HepG2 (cell line): Measurements from ENCODE around the gene IFIT2. TPM values are rescaled to one million over a fixed set of nuclear protein-coding genes. Genes with fewer than 3 reads are reported as not detected.
A peak's percentile ranks its signal among the peaks of the same experiment; 100 is the strongest.

Experiments used
- ARID2 ChIP-seq: sonication (generic); formaldehyde crosslinking; IDR thresholded peaks from 2 replicates; pipeline ENCODE4 v1.8.1; 2022; ENCODE audit warnings: mild to moderate bottlenecking, missing genetic modification reagents, borderline replicate concordance
- BCL6 ChIP-seq: IDR thresholded peaks from 2 replicates; pipeline ENCODE4 v1.6.1; 2016; ENCODE audit warnings: missing genetic modification reagents, missing compliant biosample characterization
- GMEB2 ChIP-seq: IDR thresholded peaks from 2 replicates; pipeline ENCODE4 v1.6.1; 2016; ENCODE audit warnings: missing biosample characterization, missing genetic modification reagents, low read depth
- GTF2F1 ChIP-seq: fragments of 150-350 bp; IDR thresholded peaks from 2 replicates; pipeline ENCODE4 v1.6.1; 2014; ENCODE audit warnings: low read length
- MAFG ChIP-seq: sonication (generic); formaldehyde crosslinking; IDR thresholded peaks from 2 replicates; pipeline ENCODE4 v1.5.1; 2020; ENCODE audit warnings: mild to moderate bottlenecking, missing genetic modification reagents
- MXI1 ChIP-seq: IDR thresholded peaks from 3 replicates; pipeline ENCODE4 v1.6.1; 2012; ENCODE audit warnings: low read depth, low read length, inconsistent platforms, borderline replicate concordance
- PLRG1 ChIP-seq: fragments of 450-650 bp; conservative IDR thresholded peaks from 2 replicates; pipeline ENCODE4 v1.6.1; 2016
- PRPF4 ChIP-seq: fragments of 200-400 bp; formaldehyde crosslinking; IDR thresholded peaks from 2 replicates; pipeline ENCODE4 v1.6.1; 2016; ENCODE audit warnings: low read length, low read depth; ENCODE audit not compliant: poor library complexity, severe bottlenecking
- REL ChIP-seq: sonication (generic); formaldehyde crosslinking; conservative IDR thresholded peaks from 2 replicates; pipeline ENCODE4 v1.8.0; 2022; ENCODE audit warnings: mild to moderate bottlenecking, missing genetic modification reagents, moderate library complexity
- RXRB ChIP-seq: IDR thresholded peaks from 2 replicates; pipeline ENCODE4 v1.6.1; 2016; ENCODE audit warnings: borderline replicate concordance, missing genetic modification reagents, missing compliant biosample characterization
- SATB2 ChIP-seq: sonication (generic); formaldehyde crosslinking; IDR thresholded peaks from 2 replicates; pipeline ENCODE4 v1.5.0; 2020; ENCODE audit warnings: missing genetic modification reagents
- SMC3 ChIP-seq: IDR thresholded peaks from 2 replicates; pipeline ENCODE4 v1.6.1; 2011; ENCODE audit warnings: low read length, improper control_type of control experiment
- TFDP1 ChIP-seq: IDR thresholded peaks from 2 replicates; pipeline ENCODE4 v1.6.1; 2016; ENCODE audit warnings: missing compliant biosample characterization, missing genetic modification reagents, borderline replicate concordance
- XRCC5 ChIP-seq: fragments of 200-400 bp; formaldehyde crosslinking; optimal IDR thresholded peaks from 2 replicates; pipeline ENCODE3; 2017; ENCODE audit warnings: mild to moderate bottlenecking, low read length
- ZFP37 ChIP-seq: sonication (generic); formaldehyde crosslinking; IDR thresholded peaks from 2 replicates; pipeline ENCODE4 v1.4.0; 2020; ENCODE audit warnings: missing genetic modification reagents, borderline replicate concordance
- ZNF646 ChIP-seq: sonication (generic); formaldehyde crosslinking; IDR thresholded peaks from 2 replicates; pipeline ENCODE4 v1.9.0; 2021; ENCODE audit warnings: mild to moderate bottlenecking, missing genetic modification reagents
- ZNF784 ChIP-seq: sonication (generic); formaldehyde crosslinking; IDR thresholded peaks from 2 replicates; pipeline ENCODE4 v1.5.1; 2020; ENCODE audit warnings: missing genetic modification reagents, mild to moderate bottlenecking, borderline replicate concordance
- polyA plus RNA-seq, 8 experiments: library from polyadenylated mRNA; depleted of rRNA in 3 of 8; stranded (reverse) in 7 of 8; unstranded in 1 of 8; fragments of >200 nt; fragmentation: Illumina TruSeq in 4 of 8; extraction: Trizol in 4 of 8; gene quantifications; 2 replicates each; pipeline versions ENCODE4 v1.2.1 to v1.2.3, GENCODE V29; 2011 to 2016; ENCODE audit warnings: low read depth in 4 of 8, missing spikeins in 1 of 8, mixed read lengths in 1 of 8; ENCODE audit not compliant: insufficient read depth in 1 of 8
- total RNA-seq, 5 experiments: library from RNA; depleted of rRNA; stranded (reverse); fragments of >200 nt; fragmentation: Illumina TruSeq; extraction: Trizol; gene quantifications; 2 replicates each; pipeline ENCODE4 v1.2.3, GENCODE V29; 2016; ENCODE audit warnings: low read depth in 1 of 5

The IFIT2 gene
- total and polyA plus RNA-seq, 2 of the 13 experiments (the other 11 are each of a cell fraction or from before 2014, with no cell fraction given), result 0.04 to 0.15 TPM

GRCh38 chr10:89269433-89270152, 32.3 kb upstream of the IFIT2 start (continued):
- no peak for TF ChIP-seq TFDP1 (CRISPR knock-in tag)
- peak; percentile 75 for TF ChIP-seq BCL6 (CRISPR knock-in tag)
- no peak for TF ChIP-seq GTF2F1
- TF ChIP-seq SMC3, result peak; percentile 32; the same call in 1 of the 2 replicates
- TF ChIP-seq XRCC5, result no peak
- TF ChIP-seq MAFG (CRISPR knock-in tag), result no peak
- no peak for TF ChIP-seq SATB2 (CRISPR knock-in tag)
- no peak for TF ChIP-seq REL (CRISPR knock-in tag)
- TF ChIP-seq GMEB2 (CRISPR knock-in tag), result no peak
- no peak for TF ChIP-seq PLRG1
- no peak for TF ChIP-seq ZFP37 (CRISPR knock-in tag)
- peak; percentile 100 for TF ChIP-seq RXRB
- TF ChIP-seq PRPF4, result no peak
- TF ChIP-seq ZNF784, result no peak
- no peak for TF ChIP-seq ARID2
- TF ChIP-seq MXI1, result no peak
- TF ChIP-seq ZNF646 (CRISPR knock-in tag), result 0 out of 2 replicates have a peak, but pooled peaks have one; percentile 50
